CD4-positive, alpha-beta T cell (primary cell): Measurements from ENCODE around the gene IMMP1L. TPM values are rescaled to one million over a fixed set of nuclear protein-coding genes. Genes with fewer than 3 reads are reported as not detected.

Source experiments
- ATAC-seq: fragments of 200-7000 bp; cut with Tn5 transposase; one replicate; pipeline ENCODE4 v1.10.0; 2022; ENCODE audit warnings: mild to moderate bottlenecking; ENCODE audit not compliant: poor library complexity
- CTCF ChIA-PET: fragments of 350-600 bp; sonication (Branson Sonifier 250); formaldehyde crosslinking; loops from one replicate; lab custom pipeline; 2021; ENCODE audit warnings: antibody characterized with exemption, inconsistent platforms; lab: Charles Lee
- POLR2A ChIA-PET: fragments of 350-600 bp; sonication (Branson Sonifier 250); formaldehyde crosslinking; loops from one replicate; lab custom pipeline; 2021; ENCODE audit warnings: antibody characterized with exemption, inconsistent platforms; lab: Charles Lee
- DNase-seq, 14 experiments: peaks; one replicate each; pipeline ENCODE4 v3.0.0-alpha.2; 2013 to 2020; ENCODE audit warnings: mixed read lengths in 2 of 14
- H3K27ac ChIP-seq, 2 donors: one replicate each; pipeline versions ENCODE4 v1.5.1 to v1.7.0; 2013; ENCODE audit warnings: low read length in 2 of 2, low read depth in 1 of 2, mild to moderate bottlenecking in 1 of 2
- H3K27me3 ChIP-seq, 2 experiments: 1 replicate in 1 of 2; 2 replicates in 1 of 2; pipeline versions ENCODE4 v1.6.1 to v1.7.0; 2013; ENCODE audit warnings: low read length in 2 of 2, control low read depth in 1 of 2, mild to moderate bottlenecking in 1 of 2, moderate library complexity in 1 of 2; ENCODE audit not compliant: insufficient read depth in 2 of 2, control insufficient read depth in 1 of 2
- H3K36me3 ChIP-seq: one replicate; pipeline ENCODE4 v1.6.1; 2013; ENCODE audit warnings: low read length, control low read depth; ENCODE audit not compliant: insufficient read depth
- H3K4me1 ChIP-seq: one replicate; pipeline ENCODE4 v1.6.1; 2013; ENCODE audit warnings: low read length, control low read depth; ENCODE audit not compliant: insufficient read depth
- H3K4me3 ChIP-seq: one replicate; pipeline ENCODE4 v1.5.1; 2013; ENCODE audit warnings: mild to moderate bottlenecking, low read length, moderate library complexity
- H3K9me3 ChIP-seq, 2 experiments: 1 replicate in 1 of 2; 2 replicates in 1 of 2; pipeline versions ENCODE4 v1.6.1 to v1.7.0; 2013; ENCODE audit warnings: low read length in 2 of 2, mild to moderate bottlenecking in 2 of 2, control low read depth in 1 of 2, moderate library complexity in 1 of 2; ENCODE audit not compliant: control insufficient read depth in 1 of 2, insufficient read depth in 1 of 2
- H3K27ac Mint-ChIP-seq: one replicate; pipeline ENCODE4 v1.8.0; 2020; ENCODE audit warnings: mixed read lengths
- H3K27me3 Mint-ChIP-seq: one replicate; pipeline ENCODE4 v1.8.0; 2021; ENCODE audit warnings: mixed read lengths
- H3K36me3 Mint-ChIP-seq: one replicate; pipeline ENCODE4 v1.8.0; 2021; ENCODE audit warnings: low read depth, mixed read lengths
- H3K4me1 Mint-ChIP-seq: one replicate; pipeline ENCODE4 v1.8.0; 2021; ENCODE audit warnings: low read depth, mixed read lengths
- H3K4me3 Mint-ChIP-seq: one replicate; pipeline ENCODE4 v1.8.0; 2020; ENCODE audit warnings: mild to moderate bottlenecking, mixed read lengths
- H3K9me3 Mint-ChIP-seq: one replicate; pipeline ENCODE4 v1.8.0; 2020; ENCODE audit warnings: mixed read lengths
- intact Hi-C, 2 experiments: fragments of 100-400 bp; cut with DNase I in 1 of 2; cut with micrococcal nuclease in 1 of 2; formaldehyde crosslinking; loops; one replicate each; pipeline versions ENCODE4 v1.15.1 to v1.9.0; 2023 to 2025; cut with DNase I, micrococcal nuclease
- total RNA-seq, 174 experiments: library from RNA in 2 of 174; stranded (reverse) in 2 of 174; gene quantifications; one replicate each; pipeline ENCODE4 v1.2.3 and lab custom pipeline; 2021 to 2026
- TF ChIP-seq, protein P1 (sequence below): fragments of 200-600 bp; IDR thresholded peaks from one replicate; pipeline ENCODE4 v1.8.0; 2022; ENCODE audit warnings: antibody characterized with exemption, mild to moderate bottlenecking

Gene IMMP1L
- total RNA-seq, 2 experiments from 2014 or later = 6.0 to 6.9 TPM

DNA sequence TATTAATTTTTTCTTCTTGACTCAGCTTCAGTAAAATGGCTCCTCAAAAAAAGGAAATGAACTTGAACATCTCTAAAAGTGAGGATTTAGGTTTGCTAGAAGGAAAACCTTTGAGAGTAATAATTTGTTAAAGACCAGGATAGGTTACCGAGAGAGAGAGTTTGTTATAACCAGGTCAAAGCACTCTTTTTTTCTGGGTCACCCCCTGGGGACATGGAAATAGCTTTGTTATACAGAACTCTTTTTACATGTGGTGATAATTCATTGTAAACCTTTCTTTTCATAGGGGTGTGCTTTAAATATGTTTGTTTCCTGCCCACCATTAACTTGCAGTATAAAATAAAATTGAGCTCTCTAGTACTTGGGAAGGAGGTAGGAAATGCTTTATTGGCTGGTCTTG is 92.1 kb downstream of the IMMP1L start:
- H3K4me1 Mint-ChIP-seq = no peaks in the 10 kb centered on the region
- TF ChIP-seq, protein P1, sequence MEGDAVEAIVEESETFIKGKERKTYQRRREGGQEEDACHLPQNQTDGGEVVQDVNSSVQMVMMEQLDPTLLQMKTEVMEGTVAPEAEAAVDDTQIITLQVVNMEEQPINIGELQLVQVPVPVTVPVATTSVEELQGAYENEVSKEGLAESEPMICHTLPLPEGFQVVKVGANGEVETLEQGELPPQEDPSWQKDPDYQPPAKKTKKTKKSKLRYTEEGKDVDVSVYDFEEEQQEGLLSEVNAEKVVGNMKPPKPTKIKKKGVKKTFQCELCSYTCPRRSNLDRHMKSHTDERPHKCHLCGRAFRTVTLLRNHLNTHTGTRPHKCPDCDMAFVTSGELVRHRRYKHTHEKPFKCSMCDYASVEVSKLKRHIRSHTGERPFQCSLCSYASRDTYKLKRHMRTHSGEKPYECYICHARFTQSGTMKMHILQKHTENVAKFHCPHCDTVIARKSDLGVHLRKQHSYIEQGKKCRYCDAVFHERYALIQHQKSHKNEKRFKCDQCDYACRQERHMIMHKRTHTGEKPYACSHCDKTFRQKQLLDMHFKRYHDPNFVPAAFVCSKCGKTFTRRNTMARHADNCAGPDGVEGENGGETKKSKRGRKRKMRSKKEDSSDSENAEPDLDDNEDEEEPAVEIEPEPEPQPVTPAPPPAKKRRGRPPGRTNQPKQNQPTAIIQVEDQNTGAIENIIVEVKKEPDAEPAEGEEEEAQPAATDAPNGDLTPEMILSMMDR = no peak
- no peaks in the 10 kb centered on the region for H3K9me3 Mint-ChIP-seq
- intact Hi-C loops = no loop called here
- ChIA-PET POLR2A (no interaction called here), CTCF (no interaction called here)
- H3K27ac Mint-ChIP-seq = no peak overlapping the region
- H3K27me3 ChIP-seq = no peaks in the 10 kb centered on the region
- H3K4me3 ChIP-seq = no peak overlapping the region
- ATAC-seq (no peak), DNase-seq (no peak)
- H3K27ac ChIP-seq = no peak overlapping the region
- peaks cover 23% of the 10 kb centered on the region for H3K36me3 Mint-ChIP-seq
- no peaks in the 10 kb centered on the region for H3K4me1 ChIP-seq
- H3K36me3 ChIP-seq = peaks cover 11% of the 10 kb centered on the region
- no peaks in the 10 kb centered on the region for H3K9me3 ChIP-seq
- no peaks in the 10 kb centered on the region for H3K27me3 Mint-ChIP-seq
- no peak overlapping the region for H3K4me3 Mint-ChIP-seq

DNA sequence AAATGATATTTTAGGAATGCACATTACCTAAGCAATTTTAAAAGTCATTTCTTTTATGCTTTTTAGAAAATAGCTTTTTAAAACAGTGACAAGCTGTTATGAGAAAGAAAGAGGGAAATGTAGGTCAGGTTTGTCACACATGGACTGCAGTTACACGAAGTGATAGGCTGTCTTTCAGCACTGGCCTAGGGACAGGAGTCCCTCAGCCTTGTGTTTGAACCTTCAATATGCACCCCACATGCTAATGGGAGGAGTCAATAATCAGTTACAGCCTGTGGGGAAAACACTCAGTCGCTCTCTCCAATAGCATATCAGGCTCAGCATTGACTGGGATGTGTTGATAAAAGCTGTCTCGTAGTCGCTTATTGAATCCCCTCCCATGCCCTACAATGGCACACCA is 94.0 kb downstream of the IMMP1L start:
- peaks cover 33% of the 10 kb centered on the region for H3K36me3 Mint-ChIP-seq
- no peak overlapping the region for H3K4me3 Mint-ChIP-seq
- no peaks in the 10 kb centered on the region for H3K9me3 ChIP-seq
- no peak overlapping the region for H3K4me3 ChIP-seq
- H3K4me1 ChIP-seq = no peaks in the 10 kb centered on the region
- no peaks in the 10 kb centered on the region for H3K4me1 Mint-ChIP-seq
- H3K27ac ChIP-seq = no peak overlapping the region
- intact Hi-C loops = no loop called here
- H3K9me3 Mint-ChIP-seq = peaks cover 2% of the 10 kb centered on the region
- DNase-seq = no peak
- no peaks in the 10 kb centered on the region for H3K27me3 ChIP-seq
- CTCF ChIA-PET = no interaction called here
- no peak overlapping the region for H3K27ac Mint-ChIP-seq
- H3K36me3 ChIP-seq = peaks cover 11% of the 10 kb centered on the region
- TF ChIP-seq, protein P1 = no peak
- H3K27me3 Mint-ChIP-seq = no peaks in the 10 kb centered on the region
- ATAC-seq = no peak
- POLR2A ChIA-PET = interaction anchor here (0.5 kb wide), 1 partner anchor 196 kb away, joined by 4 read pairs; no protein-coding TSS in a partner anchor

- DNase-seq (no peak), ATAC-seq (no peak)
- H3K4me1 ChIP-seq = no peaks in the 10 kb centered on the region
- Mint-ChIP-seq H3K9me3 (peaks cover 2% of the 10 kb centered on the region), H3K27ac (no peak overlapping the region), H3K36me3 (peaks cover 33% of the 10 kb centered on the region), H3K4me3 (no peak overlapping the region), H3K4me1 (no peaks in the 10 kb centered on the region), H3K27me3 (no peaks in the 10 kb centered on the region)
- no peak overlapping the region for H3K27ac ChIP-seq
- H3K9me3 ChIP-seq = no peaks in the 10 kb centered on the region
- intact Hi-C loops = no loop called here
- ChIA-PET POLR2A (no interaction called here), CTCF (no interaction called here)
- H3K4me3 ChIP-seq = no peak overlapping the region
- TF ChIP-seq, protein P1 = no peak
- H3K27me3 ChIP-seq = no peaks in the 10 kb centered on the region
- H3K36me3 ChIP-seq = peaks cover 11% of the 10 kb centered on the region
Measured at GRCh38 chr11:31414338-31414737, 95.1 kb downstream of the IMMP1L start.
